Measurements from ENCODE around the gene TRIM8. TPM values are rescaled to one million over a fixed set of nuclear protein-coding genes. Genes with fewer than 3 reads are reported as not detected.

TRIM8 gene
- total and polyA plus RNA-seq, 2 of the 4 experiments (the other 2 are of a cell fraction), result 25.5 to 126 TPM

Other genes with a start within 250 kb of the TRIM8 start
- gene NFKB2, start 248.8 kb upstream of the TRIM8 start, total RNA-seq (2012; rRNA removed), result 16.1 TPM in 2 replicates
- gene NFKB2, start 248.8 kb upstream of the TRIM8 start, polyA plus RNA-seq (2012; rRNA removed), result 32.3 and 34.7 TPM in 2 replicates
- 1.4 and 2.0 TPM in 2 replicates for gene PSD, start 225.7 kb upstream of the TRIM8 start, total RNA-seq (2012; rRNA removed)
- 4.4 and 5.8 TPM in 2 replicates for gene PSD, start 225.7 kb upstream of the TRIM8 start, polyA plus RNA-seq (2012; rRNA removed)
- gene FBXL15, start 223.6 kb upstream of the TRIM8 start, total RNA-seq (2012; rRNA removed), result 2.5 and 3.0 TPM in 2 replicates
- 8.4 and 13.6 TPM in 2 replicates for gene FBXL15, start 223.6 kb upstream of the TRIM8 start, polyA plus RNA-seq (2012; rRNA removed)
- 43.6 and 55.7 TPM in 2 replicates for gene CUEDC2, start 211.9 kb upstream of the TRIM8 start, total RNA-seq (2012; rRNA removed)
- gene CUEDC2, start 211.9 kb upstream of the TRIM8 start, polyA plus RNA-seq (2012; rRNA removed), result 84.9 and 87.6 TPM in 2 replicates
- gene C10orf95, start 192.9 kb upstream of the TRIM8 start, total RNA-seq (2012; rRNA removed), result not detected in 2 replicates
- gene C10orf95, start 192.9 kb upstream of the TRIM8 start, polyA plus RNA-seq (2012; rRNA removed), result not detected in 2 replicates
- 126 and 157 TPM in 2 replicates for gene ACTR1A, start 141.8 kb upstream of the TRIM8 start, total RNA-seq (2012; rRNA removed)
- gene ACTR1A, start 141.8 kb upstream of the TRIM8 start, polyA plus RNA-seq (2012; rRNA removed), result 142 and 155 TPM in 2 replicates
- 2.2 TPM in 2 replicates for gene SUFU, start 140.5 kb upstream of the TRIM8 start, total RNA-seq (2012; rRNA removed)
- gene SUFU, start 140.5 kb upstream of the TRIM8 start, polyA plus RNA-seq (2012; rRNA removed), result 10.0 and 11.0 TPM in 2 replicates
- 5.0 and 11.7 TPM in 2 replicates for gene ARL3, start 69.9 kb downstream of the TRIM8 start, total RNA-seq (2012; rRNA removed)
- gene ARL3, start 69.9 kb downstream of the TRIM8 start, polyA plus RNA-seq (2012; rRNA removed), result 12.9 and 14.3 TPM in 2 replicates
- gene SFXN2, start 70.2 kb downstream of the TRIM8 start, total RNA-seq (2012; rRNA removed), result 4.2 and 11.7 TPM in 2 replicates
- 6.9 TPM in 2 replicates for gene SFXN2, start 70.2 kb downstream of the TRIM8 start, polyA plus RNA-seq (2012; rRNA removed)
- gene WBP1L, start 99.5 kb downstream of the TRIM8 start, total RNA-seq (2012; rRNA removed), result 29.2 and 31.0 TPM in 2 replicates
- 20.7 and 22.2 TPM in 2 replicates for gene WBP1L, start 99.5 kb downstream of the TRIM8 start, polyA plus RNA-seq (2012; rRNA removed)
- not detected in 2 replicates for gene CYP17A1, start 192.9 kb downstream of the TRIM8 start, total RNA-seq (2012; rRNA removed)
- not detected in 2 replicates for gene CYP17A1, start 192.9 kb downstream of the TRIM8 start, polyA plus RNA-seq (2012; rRNA removed)
- gene BORCS7, start 209.8 kb downstream of the TRIM8 start, total RNA-seq (2012; rRNA removed), result 8.8 and 20.3 TPM in 2 replicates
- gene BORCS7, start 209.8 kb downstream of the TRIM8 start, polyA plus RNA-seq (2012; rRNA removed), result 17.4 and 19.4 TPM in 2 replicates
- gene AS3MT, start 225.0 kb downstream of the TRIM8 start, total RNA-seq (2012; rRNA removed), result 3.6 and 7.5 TPM in 2 replicates
- 2.1 and 2.7 TPM in 2 replicates for gene AS3MT, start 225.0 kb downstream of the TRIM8 start, polyA plus RNA-seq (2012; rRNA removed)